ENCODE data around the gene KRT74.
"Not testable (repeated sequence)": the region's sequence is repeated elsewhere in the genome, so short reads cannot be mapped to it uniquely, and the experiment has no call there.

Gene KRT74

GRCh38 chr12:52601671-52602070, 28.0 kb upstream of the KRT74 start:
- no peak for DNase-seq

DNA sequence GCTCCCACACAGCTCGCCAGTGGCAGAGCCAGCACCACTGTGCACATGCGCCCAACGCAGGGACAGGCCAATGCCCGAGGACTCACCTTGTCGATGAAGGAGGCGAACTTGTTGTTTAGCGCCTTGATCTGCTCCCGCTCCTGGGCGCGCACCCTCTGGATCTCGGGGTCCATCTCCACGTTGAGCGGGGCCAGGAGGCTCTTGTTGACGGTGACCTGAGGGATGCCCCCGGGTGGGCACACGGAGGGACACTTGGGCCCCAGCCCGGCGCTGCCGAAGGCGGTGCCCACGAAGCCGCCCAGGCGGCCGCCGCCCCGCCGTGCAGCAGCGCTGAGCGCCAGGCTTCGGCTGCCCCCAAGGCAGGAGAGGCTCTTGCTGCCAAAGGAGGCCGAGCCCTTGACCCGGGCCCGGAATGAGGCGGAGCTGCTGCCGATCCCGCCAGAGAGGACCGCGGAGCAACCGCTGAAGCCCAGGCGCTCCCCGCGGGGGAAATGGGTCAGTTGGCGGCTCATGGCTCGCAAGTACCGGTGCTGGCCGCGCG, 27.4 kb upstream of the KRT74 start, which contains the start of gene KRT72:
KRT72 (minus strand) TSS at position 523 of the 541 bp plus-strand sequence; CDS start at position 512, 11 bp downstream.
- DNase-seq = no peak

DNA sequence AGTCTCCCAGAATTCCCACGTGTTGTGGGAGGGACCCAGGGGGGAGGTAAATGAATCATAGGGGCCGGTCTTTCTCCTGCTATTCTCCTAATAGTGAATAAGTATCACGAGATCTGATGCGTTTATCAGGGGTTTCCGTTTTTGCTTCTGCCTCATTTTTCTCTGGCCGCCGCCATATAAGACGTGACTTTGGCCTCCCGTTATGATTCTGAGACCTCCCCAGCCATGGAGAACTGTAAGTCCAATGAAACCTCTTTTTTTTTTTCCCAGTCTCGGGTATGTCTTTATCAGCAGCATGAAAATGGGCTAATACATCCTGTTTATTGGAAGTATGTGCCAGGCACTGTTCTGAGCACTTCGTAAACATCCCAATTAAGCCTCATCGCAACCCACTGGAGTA, 26.8 kb upstream of the KRT74 start:
- DNase-seq = no peak

DNA sequence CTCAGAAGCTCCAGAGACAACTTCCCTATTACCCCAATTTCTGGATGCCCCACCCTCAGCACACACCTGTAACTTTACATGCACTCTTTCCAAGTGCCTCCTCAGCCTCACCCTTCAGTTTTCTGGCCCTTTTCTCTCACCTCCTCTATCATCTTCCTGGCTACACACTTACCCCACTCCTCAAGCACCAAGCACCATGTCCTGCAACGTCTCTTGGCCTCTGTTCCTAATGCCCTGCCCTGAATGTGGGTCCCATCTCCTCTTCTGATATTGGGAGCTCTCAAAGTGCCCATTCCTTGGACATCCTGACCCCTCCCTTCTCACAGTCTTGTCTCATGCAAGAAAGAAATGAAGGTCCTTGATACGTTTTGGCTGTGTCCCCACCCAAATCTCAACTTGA, 26.4 kb upstream of the KRT74 start:
- DNase-seq = no peak

DNA sequence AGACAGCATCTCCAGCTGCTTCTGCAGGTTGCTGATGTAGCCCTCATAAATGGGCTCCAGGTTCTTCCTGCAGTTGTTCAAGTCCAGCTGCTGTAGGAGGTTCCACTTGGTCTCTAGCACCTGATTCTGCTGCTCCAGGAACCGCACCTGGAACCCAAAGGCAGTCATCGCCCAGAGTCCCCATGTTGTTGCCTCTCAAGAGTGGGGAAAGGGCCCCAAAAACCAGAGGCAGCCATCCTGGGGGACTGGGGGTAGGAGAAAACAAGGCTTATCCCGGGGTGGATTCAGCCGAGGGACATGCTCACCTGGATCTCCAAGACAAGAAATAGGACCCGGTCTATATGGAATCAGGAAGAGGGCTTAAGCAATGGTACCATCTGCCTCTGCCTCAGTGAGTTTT, 25.3 kb upstream of the KRT74 start:
- DNase-seq = no peak

DNA sequence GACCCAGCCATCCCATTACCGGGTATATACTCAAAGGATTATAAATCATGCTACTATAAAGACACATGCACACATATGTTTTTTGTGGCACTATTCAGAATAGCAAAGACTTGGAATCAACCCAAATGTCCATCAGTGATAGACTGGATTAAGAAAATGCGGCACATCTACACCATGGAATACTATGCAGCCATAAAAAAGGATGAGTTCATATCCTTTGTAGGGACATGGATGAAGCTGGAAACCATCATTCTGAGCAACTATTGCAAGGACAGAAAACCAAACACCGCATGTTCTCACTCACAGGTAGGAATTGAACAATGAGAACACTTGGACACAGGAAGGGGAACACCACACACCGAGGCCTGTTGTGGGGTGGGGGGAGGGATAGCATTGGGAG, 20.6 kb upstream of the KRT74 start:
- not testable (repeated sequence) for DNase-seq

GRCh38 chr12:52591521-52591920, 17.9 kb upstream of the KRT74 start:
- no peak for DNase-seq

DNA sequence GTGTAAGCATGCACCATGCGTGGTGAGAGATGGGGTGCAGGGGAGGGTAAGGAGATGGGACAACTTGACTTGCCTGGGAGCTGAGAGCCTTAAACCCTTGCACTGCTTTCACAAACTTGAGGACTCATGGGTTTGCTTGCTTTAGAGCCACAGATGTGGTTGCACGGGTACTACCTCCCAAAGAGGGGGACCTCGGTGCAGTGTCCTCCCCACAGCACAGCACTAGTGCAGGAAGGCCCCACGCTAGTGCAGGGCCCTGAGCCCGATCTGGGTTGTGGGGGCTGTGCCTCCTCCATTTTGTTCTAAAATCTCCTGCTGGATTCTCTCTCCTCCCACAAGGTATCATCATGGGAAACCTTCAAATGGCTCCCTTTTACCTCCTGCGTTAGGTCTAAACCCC, 16.4 kb upstream of the KRT74 start:
- no peak for DNase-seq

DNA sequence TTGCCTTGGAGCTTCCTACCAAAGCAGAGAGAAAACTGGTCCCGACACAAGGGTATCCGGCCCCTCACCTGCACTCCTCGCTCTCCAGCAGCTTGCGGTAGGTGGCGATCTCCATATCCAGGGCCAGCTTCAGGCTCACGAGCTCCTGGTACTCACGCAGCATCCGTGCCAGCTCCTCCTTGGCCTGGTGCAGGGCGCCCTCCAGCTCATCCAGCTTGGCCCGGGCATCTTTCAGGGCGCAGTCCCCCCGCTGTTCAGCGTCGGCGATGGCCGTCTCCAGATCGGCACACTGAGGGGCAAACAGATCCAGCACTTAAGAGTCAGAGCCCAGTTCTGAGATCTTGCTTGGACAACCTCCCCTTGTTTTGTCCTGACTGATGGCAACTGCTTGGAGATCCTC, 13.9 kb upstream of the KRT74 start:
- DNase-seq = no peak

DNA sequence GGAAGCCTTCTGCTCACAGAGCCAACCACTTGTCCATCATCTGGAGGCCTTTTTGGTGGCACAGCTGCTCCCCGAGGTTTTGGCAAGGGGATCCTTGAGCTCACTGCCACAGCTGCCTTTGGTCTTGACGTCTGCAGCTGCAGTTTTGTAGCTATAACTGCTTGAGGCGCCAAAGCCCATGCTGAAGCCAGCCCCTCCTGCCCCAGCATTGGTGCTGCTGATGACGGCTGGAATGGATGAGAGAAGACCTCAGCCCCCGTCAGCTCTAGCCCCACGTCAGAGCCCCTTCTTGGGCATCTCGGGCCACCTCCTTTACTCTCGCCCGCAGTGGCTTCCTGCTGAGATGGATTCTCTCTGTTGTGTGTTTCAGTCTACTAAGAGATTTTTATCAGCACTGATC, 12.3 kb upstream of the KRT74 start:
- DNase-seq = no peak

- no peak for DNase-seq
Observed at GRCh38 chr12:52585066-52585465, 11.4 kb upstream of the KRT74 start.

DNA sequence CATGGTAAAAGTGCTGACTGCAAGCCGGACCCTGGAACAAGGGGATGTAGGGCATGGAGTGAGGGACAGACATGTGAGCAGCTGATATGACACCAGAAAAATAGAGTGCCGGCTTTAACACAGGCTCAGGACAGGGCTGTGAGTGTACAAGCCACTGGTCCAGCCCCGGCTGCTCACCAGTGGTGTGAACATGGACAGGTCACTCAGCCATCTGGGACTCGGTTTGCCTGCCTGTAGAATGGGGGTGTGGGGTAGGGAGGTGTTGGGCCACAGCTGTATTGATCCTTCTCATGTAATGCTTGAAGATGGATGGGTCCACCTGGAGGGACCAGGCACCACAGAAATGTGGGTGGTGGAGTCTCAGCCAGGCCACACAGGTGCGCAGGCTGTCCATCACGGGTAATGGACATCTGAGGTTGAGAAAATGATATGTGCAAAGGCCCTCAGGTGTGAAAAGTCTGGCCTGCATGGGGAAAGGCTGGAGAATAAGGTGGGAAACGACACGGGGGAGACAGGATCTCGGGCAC, 10.6 kb upstream of the KRT74 start:
- no peak for DNase-seq

DNA sequence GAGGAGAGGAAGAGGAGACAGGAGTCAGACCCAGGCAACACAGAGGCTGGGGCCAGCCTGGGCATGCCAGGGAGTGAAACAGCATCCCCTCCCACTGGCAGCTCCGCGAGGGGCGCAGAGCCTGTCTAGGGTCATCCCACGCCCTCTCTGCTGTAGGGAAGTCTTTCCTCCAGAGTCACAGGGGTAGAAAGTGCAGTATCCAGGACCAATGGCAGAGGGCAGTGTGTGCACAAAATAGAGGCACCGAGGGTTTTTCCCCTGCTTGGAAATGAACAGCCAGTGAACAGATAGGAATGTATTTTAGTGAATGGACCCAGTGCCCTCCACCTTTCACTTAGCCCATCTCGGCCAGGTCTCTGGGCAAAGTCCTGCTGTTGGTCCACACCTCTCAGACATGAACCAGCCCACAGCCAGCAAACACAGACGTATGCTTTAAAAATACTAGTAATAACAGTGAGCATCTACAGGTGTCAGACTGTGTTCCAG, 9.4 kb upstream of the KRT74 start:
- DNase-seq = no peak

- no peak for DNase-seq
Observed at GRCh38 chr12:52582486-52582885, 8.8 kb upstream of the KRT74 start.

DNA sequence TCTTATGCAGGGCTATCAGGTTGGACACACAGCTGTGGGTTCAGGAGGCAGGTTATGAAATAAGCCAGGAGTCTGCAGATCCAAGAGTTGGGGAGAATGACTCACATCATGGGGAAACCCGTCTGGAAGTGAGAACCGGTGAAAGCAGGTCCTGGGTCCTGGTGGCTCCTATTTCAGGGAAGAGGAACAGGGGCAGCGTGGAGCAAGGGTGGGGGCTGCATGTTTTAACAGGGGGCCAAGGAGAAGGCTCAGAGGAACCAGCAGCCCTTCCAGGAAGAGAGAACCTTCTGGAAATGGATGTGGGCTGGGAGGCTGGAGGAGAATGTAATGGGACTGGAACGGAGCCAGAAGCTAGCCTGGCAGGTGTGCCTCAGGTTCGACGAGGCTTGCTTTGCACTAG, 7.8 kb upstream of the KRT74 start:
- DNase-seq = no peak

DNA sequence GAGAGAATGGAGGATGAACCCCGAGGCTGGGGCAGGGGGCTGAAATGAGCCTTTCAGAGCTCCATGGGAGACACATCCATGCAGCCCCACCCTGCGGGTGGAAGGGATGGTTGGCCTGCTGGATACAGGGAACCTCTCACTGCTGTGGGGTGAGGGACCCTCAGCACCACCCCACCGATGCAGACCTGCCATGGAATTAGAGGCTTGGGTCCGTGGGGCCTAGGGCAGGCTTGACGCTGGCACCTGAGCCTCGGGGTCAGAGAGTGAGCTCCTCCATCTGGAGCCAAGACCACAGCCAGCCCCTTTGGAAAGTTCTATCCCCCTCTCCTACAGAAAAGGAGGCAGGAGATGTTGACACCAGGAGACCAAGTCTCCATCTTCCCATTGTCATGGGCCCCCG, 7.4 kb upstream of the KRT74 start:
- no peak for DNase-seq

GRCh38 chr12:52580496-52580895, 6.9 kb upstream of the KRT74 start:
- DNase-seq = no peak

- no peak for DNase-seq
Observed at GRCh38 chr12:52579468-52580465, 6.1 kb upstream of the KRT74 start.

DNA sequence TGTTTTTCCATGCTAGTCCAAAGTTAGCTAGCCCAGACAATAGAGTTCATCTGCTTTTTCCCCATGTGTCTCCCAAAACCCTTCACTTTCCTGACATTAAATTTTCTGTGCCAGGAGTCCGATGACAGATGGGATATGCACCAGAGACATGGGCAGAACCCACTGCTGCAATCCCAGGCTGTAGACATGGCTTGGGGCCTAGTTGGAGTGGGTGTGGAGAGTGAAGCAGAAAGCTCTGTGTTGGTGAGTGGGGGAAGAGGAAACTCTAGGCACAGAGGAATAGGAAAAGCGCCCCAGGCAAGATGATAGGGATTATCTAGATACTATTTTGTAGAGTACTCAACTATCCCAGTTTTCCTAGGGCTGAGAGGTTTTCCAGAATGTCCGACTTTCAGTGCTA, 4.8 kb upstream of the KRT74 start:
- DNase-seq = no peak

DNA sequence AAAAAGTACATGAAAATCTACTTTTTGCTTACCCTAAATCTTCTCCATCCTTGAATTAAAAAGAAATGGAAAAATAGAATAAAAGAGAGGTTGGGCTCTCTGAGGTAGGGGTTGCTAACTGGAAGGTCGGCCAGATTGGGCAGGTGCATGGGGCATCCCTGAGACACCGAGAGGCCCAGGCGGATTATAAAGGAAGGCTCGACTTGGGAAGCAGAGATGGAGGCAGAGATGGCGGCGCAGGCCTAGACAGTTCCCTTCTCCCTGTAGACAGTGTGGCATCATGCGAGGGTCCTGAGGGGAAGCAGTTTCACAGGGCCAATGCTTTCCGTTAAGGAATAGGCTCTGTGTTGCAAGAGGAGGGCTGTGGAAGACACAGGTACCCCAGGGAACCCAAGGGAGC, 3.7 kb upstream of the KRT74 start:
- DNase-seq = no peak

DNA sequence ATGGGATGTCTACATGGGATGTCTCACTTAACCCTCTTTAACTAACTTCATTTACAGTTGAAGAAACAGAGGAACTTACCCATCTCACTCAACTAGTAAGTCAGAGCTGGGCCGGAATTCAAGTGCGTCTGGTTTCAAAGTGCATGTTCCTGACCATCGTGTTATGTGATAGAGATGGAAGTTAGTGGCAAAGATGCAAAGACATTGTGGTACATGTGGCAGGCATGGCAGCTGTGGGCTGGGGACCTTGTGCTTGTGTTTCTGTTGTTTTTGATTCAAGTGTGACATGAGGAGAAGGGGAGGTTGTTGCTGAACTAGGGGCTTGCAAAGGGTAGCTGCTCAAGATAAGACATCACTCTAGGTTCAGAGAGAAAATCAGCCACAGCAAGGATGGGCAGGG, 2.3 kb upstream of the KRT74 start:
- DNase-seq = no peak

GRCh38 chr12:52575256-52575655, 1.6 kb upstream of the KRT74 start:
- DNase-seq = no peak

DNA sequence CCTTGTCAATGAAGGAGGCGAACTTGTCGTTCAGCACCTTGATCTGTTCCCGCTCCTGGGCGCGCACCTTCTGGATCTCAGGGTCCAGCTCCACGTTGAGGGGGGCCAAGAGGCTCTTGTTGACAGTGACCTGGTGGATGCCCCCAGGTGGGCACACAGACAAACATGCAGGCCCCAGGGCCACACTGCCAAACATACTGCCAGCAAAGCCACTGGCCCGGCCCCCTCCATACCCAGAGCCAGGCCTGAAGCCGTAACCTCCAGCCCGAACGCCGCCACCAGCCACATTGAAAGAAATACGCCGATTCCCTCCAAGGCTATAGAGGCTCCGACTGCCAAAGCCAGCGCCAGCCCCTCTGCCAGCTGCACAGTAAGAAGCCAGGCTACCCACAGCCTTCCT, 337 bp downstream of the KRT74 start:
- no peak for DNase-seq

DNA sequence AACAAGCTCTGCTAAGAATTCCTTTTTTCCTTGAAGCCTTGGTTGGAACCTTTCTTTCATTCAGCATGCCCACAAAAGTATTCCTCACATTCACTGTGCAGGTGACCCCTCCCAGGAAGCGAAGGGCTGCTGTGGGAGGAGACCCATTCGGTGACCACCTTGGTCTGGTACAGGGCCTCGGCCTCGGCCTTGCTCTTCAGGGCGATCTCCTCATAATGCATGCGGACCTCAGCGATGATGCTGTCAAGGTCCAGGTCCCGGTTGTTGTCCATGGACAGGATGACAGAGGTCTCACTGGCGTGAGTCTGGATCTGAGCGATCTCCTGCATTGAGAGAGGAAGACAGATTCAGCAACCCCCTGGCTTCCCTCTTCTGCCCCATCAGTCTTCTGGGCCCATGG, 3.1 kb downstream of the KRT74 start:
- DNase-seq = no peak

All from T1000 (cell line).